B cell (primary cell): ENCODE results near the gene FOXL1.

ENCODE experiments used
- EZH2 ChIP-seq: IDR thresholded peaks from 2 replicates; pipeline ENCODE4 v1.6.1; 2012; ENCODE audit warnings: borderline replicate concordance, low read depth, mild to moderate bottlenecking, moderate library complexity, low read length; ENCODE audit not compliant: insufficient read depth, poor library complexity, severe bottlenecking
- TF ChIP-seq, protein P1 (sequence below): fragments of 200-600 bp; IDR thresholded peaks from one replicate; pipeline ENCODE4 v1.8.0; 2022; ENCODE audit warnings: antibody characterized with exemption, mild to moderate bottlenecking

GRCh38 chr16:86536621-86537020 lies 41.7 kb upstream of the FOXL1 start:
- TF ChIP-seq, protein P1, sequence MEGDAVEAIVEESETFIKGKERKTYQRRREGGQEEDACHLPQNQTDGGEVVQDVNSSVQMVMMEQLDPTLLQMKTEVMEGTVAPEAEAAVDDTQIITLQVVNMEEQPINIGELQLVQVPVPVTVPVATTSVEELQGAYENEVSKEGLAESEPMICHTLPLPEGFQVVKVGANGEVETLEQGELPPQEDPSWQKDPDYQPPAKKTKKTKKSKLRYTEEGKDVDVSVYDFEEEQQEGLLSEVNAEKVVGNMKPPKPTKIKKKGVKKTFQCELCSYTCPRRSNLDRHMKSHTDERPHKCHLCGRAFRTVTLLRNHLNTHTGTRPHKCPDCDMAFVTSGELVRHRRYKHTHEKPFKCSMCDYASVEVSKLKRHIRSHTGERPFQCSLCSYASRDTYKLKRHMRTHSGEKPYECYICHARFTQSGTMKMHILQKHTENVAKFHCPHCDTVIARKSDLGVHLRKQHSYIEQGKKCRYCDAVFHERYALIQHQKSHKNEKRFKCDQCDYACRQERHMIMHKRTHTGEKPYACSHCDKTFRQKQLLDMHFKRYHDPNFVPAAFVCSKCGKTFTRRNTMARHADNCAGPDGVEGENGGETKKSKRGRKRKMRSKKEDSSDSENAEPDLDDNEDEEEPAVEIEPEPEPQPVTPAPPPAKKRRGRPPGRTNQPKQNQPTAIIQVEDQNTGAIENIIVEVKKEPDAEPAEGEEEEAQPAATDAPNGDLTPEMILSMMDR, result no peak
- TF ChIP-seq EZH2, result no peak
